ENCODE data around the gene BMERB1.
"Not testable (repeated sequence)": the region's sequence is repeated elsewhere in the genome, so short reads cannot be mapped to it uniquely, and the experiment has no call there.

BMERB1 gene

GRCh38 chr16:15553313-15554088 is 119.1 kb downstream of the BMERB1 start:
- no peak for DNase-seq

DNA sequence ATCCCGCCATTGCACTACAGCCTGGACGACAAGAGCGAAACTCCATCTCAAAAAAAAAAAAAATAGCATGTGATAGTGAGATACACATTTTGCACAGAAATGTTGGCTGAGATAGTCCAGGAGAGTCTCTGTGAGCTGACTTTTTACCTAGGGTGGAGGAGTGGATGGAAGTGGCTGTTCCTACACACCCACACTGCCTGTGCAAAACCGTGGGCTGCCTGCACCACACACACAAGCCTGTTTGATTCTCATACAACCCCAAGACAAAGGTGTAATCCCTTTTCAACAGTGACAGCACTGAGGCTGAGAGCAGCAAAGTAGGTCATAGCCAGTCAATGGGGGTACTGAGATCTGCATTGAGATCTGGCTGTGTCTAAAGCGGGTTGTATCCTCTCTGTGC is 121.7 kb downstream of the BMERB1 start:
- no peak for DNase-seq

DNA sequence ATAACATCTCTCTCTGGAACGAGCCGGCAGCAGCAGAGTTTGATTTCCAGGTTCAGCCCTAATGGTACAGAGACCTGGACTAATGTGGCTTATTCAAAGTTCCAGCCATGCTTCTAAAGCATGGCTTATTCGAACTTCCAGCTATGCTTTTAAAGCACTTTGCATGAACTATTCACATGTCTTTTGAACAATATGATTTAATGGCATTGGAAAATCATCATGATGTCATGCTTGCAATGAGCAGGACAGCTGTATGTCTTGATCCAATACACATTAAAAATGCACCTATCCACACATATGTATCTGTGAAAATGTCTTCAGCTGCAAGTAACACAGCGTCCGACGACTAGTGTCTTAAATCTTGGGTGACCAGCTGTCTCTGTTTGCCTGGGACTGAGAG is 122.9 kb downstream of the BMERB1 start:
- no peak for DNase-seq

DNA sequence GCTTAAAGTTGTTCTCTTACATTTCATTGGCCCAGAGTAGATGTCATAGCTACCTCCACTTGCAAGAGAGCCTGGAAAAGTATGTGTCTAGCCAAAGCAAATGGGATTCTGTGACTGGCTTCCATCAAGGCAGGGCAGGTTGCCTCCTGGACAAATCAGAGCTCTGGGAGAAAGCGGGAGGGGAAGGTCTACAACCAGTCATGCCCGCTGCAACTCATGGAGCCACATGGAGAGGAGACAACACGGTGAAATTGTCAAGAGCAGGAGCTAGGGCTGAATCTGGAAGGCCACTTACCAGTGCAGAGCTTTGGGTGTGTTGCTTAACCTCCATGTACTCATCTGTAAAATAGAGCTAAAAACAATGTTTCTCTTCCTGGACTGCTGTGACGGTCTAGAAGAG is 124.8 kb downstream of the BMERB1 start:
- DNase-seq: no peak

DNA sequence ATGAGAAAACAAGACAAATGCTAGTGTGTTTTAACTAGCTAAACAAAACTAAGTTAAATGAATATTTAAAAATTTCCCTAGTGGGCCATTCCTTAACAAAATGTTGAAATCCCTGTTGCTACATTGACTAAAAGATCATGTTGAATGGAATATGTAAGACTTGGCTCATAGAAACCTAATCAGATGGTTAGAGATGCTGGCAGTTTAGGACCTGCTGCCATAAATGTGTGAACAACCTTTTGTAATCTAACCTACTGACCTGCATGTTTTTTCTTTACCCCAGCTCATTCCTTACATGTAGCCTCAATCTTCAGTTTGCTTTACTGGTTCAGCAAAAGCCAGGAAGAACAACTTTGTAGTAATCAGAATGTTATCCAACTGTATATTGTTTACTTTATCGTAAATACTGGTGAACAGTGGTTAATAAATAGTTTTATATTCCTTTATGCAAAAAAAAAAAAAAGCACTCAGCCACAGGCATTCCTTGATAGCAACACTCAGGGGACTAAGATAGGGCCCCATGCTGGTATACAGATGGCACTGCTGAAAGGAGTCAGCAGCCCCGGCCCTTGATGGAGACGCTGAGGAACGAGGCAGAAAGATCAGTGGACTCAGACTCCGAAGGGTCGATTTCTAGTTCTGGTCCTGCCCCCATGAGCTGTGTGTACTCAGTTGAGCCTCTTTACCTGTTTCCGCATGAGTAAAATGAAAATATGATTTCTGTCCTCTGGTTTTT is 130.4 kb downstream of the BMERB1 start:
- no peak for DNase-seq

DNA sequence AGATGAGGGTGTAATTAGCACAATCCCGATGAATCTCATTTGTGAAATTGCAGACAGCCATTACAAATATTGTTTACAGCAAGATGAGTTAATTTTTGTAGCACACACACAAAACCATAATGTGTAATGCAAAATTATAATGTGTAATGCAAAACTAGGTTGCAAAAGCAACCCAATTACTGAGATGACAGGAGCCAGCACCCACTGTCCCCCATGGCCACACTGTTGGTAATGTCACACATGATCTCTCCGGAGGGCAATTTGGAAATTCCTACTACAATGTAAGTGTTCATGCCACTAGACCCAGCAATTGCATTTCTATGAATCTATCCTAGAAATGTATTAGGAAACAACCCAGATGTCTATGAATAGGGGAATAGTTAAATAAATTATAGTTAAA is 131.7 kb downstream of the BMERB1 start:
- DNase-seq: no peak

DNA sequence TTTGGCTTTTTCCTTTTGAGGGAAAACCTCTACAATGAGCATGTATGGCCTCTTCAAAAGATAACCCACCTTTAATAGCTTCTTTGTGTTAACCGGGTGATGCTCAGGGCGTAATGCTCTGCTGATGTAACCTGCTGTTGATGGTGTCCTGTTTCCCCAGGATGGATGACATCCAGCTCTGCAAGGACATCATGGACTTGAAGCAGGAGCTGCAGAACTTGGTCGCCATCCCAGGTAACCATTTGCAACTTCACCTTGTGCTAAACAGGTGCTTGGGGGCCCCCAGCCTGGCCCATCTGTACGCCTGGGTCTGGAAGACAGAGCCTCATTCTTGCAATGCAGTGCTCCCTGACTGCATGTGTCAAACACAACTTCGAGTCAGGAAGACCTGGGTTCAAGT is 133.4 kb downstream of the BMERB1 start:
- no peak for DNase-seq

DNA sequence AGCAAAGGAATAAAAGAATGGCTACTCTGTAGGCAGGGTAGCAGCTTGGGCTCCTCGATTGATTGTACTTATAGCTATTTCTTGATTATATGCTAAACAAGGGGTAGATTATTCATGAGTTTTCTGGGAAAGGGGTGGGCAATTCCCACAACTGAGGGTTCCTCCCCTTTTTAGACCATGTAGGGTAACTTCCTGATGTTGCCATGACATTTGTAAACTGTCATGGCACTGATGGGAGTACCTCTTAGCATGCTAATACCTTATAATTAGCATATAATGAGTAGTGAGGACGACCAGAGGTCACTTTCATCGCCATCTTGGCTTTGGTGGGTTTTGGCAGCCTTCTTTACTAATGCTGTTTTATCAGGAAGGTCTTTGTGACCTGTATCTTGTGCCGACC is 136.3 kb downstream of the BMERB1 start:
- not testable (repeated sequence) for DNase-seq

DNA sequence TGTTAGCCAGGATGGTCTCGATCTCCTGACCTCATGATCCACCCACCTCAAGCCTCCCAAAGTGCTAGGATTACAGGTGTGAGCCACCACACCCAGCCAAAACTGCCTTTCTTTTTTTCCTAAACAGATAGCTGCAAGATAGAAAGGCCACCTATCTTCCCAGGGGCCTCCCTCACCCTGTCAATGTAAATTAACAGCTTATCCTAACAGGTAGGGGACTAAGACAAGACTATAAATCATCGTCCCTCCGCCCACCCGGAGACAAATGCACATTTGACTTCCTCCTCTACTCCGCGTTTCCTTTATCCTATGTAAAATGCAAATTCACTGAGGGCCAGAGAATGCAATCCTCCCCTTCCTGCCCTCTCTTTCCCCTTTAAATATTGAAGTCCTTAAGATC is 137.2 kb downstream of the BMERB1 start:
- DNase-seq: no peak

GRCh38 chr16:15572329-15573001 is 138.1 kb downstream of the BMERB1 start:
- DNase-seq: no peak

DNA sequence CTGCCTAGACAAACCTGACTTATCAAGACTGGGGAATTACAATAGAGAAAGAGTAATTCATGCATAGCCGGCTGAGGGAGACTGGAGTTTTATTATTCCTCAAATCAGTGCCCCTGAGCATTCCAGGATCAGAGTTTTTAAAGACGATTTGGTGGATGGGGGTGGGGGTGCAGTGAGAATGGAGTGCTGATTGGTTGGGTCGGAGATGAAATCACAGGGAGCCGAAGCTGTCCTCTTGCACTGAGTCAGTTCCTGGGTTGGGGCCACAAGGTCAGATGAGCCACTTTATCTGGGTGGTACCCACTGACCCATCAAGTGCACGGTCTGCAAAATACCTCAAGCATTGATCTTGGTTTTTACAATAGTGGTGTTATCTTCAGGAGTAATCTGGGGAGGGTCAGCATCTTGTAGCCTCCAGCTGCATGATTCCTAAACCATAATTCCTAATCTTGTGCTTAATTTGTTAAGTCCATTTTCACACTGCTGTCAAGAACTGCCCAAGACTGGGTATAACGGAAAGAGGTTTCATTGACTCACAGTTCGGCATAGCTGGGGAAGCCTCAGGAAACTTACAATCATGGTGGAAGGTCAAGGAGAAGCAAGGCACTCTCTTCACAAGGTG is 139.0 kb downstream of the BMERB1 start:
- DNase-seq: no peak

- not testable (repeated sequence) for DNase-seq
These were observed 139.7 kb downstream of the BMERB1 start for GRCh38 chr16:15573896-15574613.

- DNase-seq: no peak
These were observed 140.2 kb downstream of the BMERB1 start for GRCh38 chr16:15574614-15574948.

DNA sequence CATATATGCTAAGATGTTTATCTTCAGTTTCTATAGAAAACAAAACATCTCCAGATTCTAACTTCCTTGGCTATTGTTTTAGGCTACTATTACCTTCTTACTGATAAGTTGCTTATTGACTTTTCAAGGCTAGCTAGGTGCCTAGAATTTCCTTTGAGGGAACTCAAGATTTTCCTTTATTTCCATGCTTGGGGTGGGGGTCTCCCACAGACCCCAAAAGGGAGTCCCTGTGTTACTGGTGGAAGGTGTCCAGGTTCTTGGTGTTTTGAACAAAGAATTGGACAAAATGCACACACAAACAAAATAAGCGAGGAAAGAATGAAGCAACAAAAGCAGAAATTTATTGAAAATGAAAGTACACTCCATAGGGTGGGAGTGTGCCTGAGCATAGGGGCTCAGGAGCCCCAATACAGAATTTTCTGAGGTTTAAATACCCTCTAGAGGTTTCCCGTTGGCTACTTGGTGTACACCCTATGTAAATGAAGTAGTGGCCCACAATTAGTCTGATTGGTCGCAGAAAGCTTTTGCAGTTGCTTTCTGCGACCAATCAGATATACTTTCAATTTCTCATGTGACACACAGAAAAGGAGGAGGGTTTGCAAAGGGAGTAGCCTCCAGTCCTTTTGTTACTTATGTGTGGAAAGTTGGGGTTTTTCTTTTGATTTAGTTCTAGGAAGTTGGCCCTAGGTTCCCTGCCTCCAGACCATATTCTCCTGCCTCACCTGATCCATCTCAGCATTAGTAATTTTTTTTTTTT is 141.1 kb downstream of the BMERB1 start:
- no peak for DNase-seq

GRCh38 chr16:15576960-15577958 is 142.9 kb downstream of the BMERB1 start:
- DNase-seq: no peak

GRCh38 chr16:15578824-15579223 is 144.4 kb downstream of the BMERB1 start:
- DNase-seq: no peak

DNA sequence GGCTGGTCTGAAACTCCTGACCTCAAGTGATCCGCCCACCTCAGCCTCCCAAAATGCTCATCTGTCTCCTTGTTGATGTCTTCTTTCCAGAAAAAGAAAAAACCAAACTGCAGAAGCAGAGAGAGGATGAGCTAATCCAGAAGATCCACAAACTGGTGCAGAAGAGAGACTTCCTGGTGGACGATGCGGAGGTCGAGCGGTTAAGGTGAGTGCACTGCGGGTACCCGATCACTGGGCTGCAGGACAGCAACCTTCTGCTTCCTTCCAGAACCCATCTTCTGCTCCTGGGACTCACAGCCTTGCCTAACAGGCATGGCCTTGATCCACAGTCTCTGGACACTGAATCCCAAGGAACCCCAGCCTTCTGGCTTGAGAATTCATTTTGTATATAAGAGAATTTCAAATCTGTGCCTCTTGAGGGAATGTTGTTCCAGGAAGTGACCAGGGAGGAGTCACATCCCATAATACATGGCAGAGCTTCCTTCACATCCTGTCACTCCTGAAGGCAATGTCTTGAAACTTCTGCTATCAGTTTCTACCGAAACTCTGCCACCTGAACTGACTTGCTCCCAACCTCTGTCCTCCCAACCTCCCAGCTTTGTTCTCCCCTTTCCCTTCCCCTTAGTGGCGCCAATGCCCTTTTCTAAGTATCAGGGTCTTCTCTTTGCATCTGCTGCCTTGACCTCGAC is 146.9 kb downstream of the BMERB1 start:
- no peak for DNase-seq

- no peak for DNase-seq
These were observed 149.1 kb downstream of the BMERB1 start for GRCh38 chr16:15583526-15583925.

GRCh38 chr16:15585956-15586355 is 151.6 kb downstream of the BMERB1 start:
- no peak for DNase-seq
